AG04450 (cell line): Measurements from ENCODE around the gene DRD2. TPM values are rescaled to one million over a fixed set of nuclear protein-coding genes. Genes with fewer than 3 reads are reported as not detected.

Experiments
- CTCF ChIA-PET: fragments of 300-600, 350-600 bp; formaldehyde crosslinking; extraction: SDS; loops from one replicate; lab custom pipeline; 2022; ENCODE audit warnings: antibody characterized with exemption, inconsistent platforms; lab: Charles Lee
- POLR2A ChIA-PET: fragments of 350-600 bp; formaldehyde crosslinking; extraction: SDS; loops from one replicate; lab custom pipeline; 2021; ENCODE audit warnings: antibody characterized with exemption, inconsistent platforms; lab: Yijun Ruan, JAX
- DNase-seq: peaks from one replicate; pipeline ENCODE4 v3.0.0-alpha.2; 2011; ENCODE audit warnings: low read depth, low spot score
- H3K27ac ChIP-seq: one replicate; pipeline ENCODE4 v1.5.1; 2012; ENCODE audit warnings: low read depth, low read length, control low read depth
- H3K27me3 ChIP-seq: one replicate; pipeline ENCODE4 v1.6.0; 2012; ENCODE audit warnings: low read length; ENCODE audit not compliant: control insufficient read depth, insufficient read depth
- H3K4me3 ChIP-seq: 2 replicates; pipeline ENCODE4 v1.5.1; 2011; ENCODE audit warnings: mild to moderate bottlenecking, low read depth, low read length, control low read depth
- H3K9me3 ChIP-seq: 2 replicates; pipeline ENCODE4 v1.5.1; 2012; ENCODE audit warnings: low read length; ENCODE audit not compliant: control insufficient read depth, insufficient read depth
- polyA plus RNA-seq: library from polyadenylated mRNA; depleted of rRNA; stranded (reverse); fragments of >200 nt; gene quantifications from 2 replicates; pipeline ENCODE4 v1.2.3, GENCODE V29; 2011
- TF ChIP-seq, protein P1 (sequence below): IDR thresholded peaks from 2 replicates; pipeline ENCODE4 v1.5.1; 2011; ENCODE audit warnings: low read depth, low read length, control low read depth, inconsistent platforms

Gene DRD2
- polyA plus RNA-seq, 1 experiment = not detected

DNA sequence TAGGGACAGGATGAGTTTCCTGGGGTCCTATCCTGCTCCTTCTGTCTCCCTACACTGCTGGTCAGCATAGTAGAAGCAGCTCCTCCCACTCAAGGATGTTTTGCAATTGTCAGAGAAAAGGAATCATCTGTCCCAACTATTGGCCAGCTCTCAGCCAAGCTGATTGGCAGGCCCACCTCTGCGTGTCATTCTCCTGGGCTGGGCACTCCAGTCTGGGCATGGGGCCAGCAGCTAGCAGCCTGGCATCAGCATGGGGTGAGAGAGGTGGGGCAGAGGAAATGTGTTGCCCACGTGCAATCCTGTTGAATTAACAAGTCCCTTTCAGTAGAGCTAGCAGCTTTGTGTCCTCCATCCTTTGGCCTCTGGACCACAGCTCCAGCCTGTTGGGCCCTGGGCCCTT, 73.5 kb downstream of the DRD2 start:
- H3K27me3 ChIP-seq = peaks cover 14% of the 10 kb centered on the region
- CTCF ChIA-PET = no interaction called here
- POLR2A ChIA-PET = no interaction called here

DNA sequence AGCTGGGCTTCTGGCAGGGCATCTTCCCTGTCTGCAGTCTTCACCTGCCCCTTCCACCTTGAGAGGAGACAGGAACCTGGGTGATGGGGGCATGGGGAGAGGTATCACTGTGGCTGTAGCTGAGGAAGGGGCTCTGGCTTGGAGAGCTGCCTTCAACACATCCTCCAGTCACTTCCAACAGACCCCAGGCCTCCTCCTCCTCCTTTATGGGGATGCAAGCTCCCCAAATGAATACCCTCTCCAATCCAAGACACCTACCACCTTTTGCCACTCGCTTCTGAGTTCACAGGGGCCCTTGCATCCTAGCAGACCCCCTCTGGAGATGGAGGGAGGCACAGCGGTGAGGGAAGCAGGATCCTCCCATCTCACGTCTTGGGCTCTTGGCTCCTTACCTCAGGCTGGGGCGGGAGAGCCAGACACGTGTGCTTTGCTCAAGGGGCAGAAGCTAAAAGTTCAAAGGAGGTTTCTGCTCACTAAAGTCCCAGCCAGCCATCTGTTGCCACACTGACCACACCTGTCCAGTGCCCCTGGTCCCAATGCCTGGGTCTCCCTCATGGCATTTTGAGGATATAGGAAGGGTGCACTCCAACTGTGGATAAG, 74.5 kb downstream of the DRD2 start:
- H3K27ac ChIP-seq = no peak overlapping the region
- H3K9me3 ChIP-seq = no peaks in the 10 kb centered on the region; the same call in 1 of the 2 replicates
- no peak overlapping the region for H3K4me3 ChIP-seq
- DNase-seq = no peak
- H3K27me3 ChIP-seq = peaks cover 15% of the 10 kb centered on the region
- ChIA-PET POLR2A (no interaction called here), CTCF (no interaction called here)
- TF ChIP-seq, protein P1, sequence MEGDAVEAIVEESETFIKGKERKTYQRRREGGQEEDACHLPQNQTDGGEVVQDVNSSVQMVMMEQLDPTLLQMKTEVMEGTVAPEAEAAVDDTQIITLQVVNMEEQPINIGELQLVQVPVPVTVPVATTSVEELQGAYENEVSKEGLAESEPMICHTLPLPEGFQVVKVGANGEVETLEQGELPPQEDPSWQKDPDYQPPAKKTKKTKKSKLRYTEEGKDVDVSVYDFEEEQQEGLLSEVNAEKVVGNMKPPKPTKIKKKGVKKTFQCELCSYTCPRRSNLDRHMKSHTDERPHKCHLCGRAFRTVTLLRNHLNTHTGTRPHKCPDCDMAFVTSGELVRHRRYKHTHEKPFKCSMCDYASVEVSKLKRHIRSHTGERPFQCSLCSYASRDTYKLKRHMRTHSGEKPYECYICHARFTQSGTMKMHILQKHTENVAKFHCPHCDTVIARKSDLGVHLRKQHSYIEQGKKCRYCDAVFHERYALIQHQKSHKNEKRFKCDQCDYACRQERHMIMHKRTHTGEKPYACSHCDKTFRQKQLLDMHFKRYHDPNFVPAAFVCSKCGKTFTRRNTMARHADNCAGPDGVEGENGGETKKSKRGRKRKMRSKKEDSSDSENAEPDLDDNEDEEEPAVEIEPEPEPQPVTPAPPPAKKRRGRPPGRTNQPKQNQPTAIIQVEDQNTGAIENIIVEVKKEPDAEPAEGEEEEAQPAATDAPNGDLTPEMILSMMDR = no peak

More for the DNA sequence above, 73.5 kb downstream of the DRD2 start:
- H3K4me3 ChIP-seq = no peak overlapping the region
- TF ChIP-seq, protein P1 = no peak
- H3K27ac ChIP-seq = no peak overlapping the region
- no peak for DNase-seq
- no peaks in the 10 kb centered on the region; the same call in 1 of the 2 replicates for H3K9me3 ChIP-seq

DNA sequence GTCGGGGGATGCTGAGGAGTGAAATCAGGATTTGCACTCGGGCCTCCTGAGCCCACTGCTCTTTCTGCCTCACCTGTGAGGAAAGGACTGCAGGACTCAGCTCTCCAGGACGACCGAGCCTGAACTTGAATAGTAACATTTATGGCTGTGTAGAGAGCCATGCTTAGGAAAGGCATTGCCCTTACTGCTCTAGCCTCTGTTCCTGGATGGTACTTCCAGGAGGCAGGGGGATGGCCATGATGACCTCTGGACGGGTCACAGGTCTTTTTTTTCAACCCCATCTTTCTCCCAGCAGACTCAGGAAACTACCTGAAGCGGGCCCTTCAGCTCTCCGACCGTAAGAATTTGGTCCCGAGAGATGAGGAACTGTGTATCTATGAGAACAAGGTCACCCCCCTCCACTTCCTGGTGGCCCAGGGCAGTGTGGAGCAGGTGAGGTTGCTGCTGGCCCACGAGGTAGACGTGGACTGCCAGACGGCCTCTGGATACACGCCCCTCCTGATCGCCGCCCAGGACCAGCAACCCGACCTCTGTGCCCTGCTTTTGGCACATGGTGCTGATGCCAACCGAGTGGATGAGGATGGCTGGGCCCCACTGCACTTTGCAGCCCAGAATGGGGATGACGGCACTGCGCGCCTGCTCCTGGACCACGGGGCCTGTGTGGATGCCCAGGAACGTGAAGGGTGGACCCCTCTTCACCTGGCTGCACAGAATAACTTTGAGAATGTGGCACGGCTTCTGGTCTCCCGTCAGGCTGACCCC, 76.3 kb downstream of the DRD2 start:
- TF ChIP-seq, protein P1 = no peak
- Histone ChIP-seq H3K4me3 (no peak overlapping the region), H3K9me3 (no peaks in the 10 kb centered on the region; the same call in 1 of the 2 replicates), H3K27me3 (peaks cover 22% of the 10 kb centered on the region), H3K27ac (no peak overlapping the region)
- ChIA-PET CTCF (no interaction called here), POLR2A (no interaction called here)
- no peak for DNase-seq

DNA sequence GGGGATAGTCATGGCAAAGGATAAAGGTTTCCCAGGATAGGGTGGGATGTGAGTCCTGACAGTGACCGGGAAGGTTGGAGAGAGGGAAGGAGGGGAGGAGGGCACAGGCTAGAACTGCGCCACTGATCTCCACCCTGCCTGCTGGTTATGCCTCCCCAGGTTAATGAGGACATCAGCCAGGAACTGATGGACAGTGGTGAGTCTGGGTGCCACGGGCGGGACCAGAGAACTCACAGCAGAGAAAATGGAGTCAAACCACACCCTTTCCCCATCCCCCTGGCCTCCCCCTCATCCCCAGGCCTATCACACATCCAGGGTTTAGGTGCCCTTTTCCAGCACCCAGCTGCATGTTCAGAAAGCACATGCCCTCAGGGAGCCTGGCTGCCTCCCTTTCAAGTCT, 77.4 kb downstream of the DRD2 start:
- CTCF ChIA-PET = no interaction called here
- no peak overlapping the region for H3K27ac ChIP-seq
- no peak overlapping the region for H3K4me3 ChIP-seq
- TF ChIP-seq, protein P1 = no peak
- no peak for DNase-seq
- POLR2A ChIA-PET = no interaction called here
- peaks cover 21% of the 10 kb centered on the region for H3K27me3 ChIP-seq
- no peaks in the 10 kb centered on the region; the same call in 1 of the 2 replicates for H3K9me3 ChIP-seq

DNA sequence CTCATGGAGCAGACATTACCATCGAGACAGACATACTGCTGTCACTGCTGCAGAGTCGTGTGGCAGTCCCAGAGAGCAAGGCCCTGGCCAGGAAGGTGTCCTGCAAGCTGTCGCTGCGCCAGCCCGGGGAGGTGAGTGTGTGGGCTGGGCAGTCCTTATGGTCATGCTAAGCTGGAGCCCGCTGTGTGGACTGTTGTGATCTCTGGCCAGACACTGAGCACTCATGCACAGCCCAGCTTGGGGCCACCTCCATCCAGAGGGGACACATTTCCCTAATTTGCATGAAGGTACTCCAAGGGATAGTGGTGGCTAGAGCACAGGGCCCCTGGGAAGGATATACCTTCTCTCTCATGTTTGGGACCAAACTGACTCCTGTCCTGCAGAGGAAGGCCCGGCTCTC, 78.0 kb downstream of the DRD2 start:
- DNase-seq = no peak
- ChIA-PET POLR2A (no interaction called here), CTCF (no interaction called here)
- H3K4me3 ChIP-seq = no peak overlapping the region
- no peaks in the 10 kb centered on the region; the same call in 1 of the 2 replicates for H3K9me3 ChIP-seq
- TF ChIP-seq, protein P1 = no peak
- no peak overlapping the region for H3K27ac ChIP-seq
- peaks cover 17% of the 10 kb centered on the region for H3K27me3 ChIP-seq
